WTC11 (cell line): Measurements from ENCODE around the gene CPNE4.

Source experiments
- ATF2 ChIP-seq: sonication (generic); formaldehyde crosslinking; IDR thresholded peaks from 2 replicates; pipeline ENCODE4 v1.8.1; 2022; ENCODE audit warnings: low read depth, missing genetic modification reagents, borderline replicate concordance
- CREB1 ChIP-seq: sonication (generic); formaldehyde crosslinking; IDR thresholded peaks from 2 replicates; pipeline ENCODE4 v1.8.0; 2023; ENCODE audit warnings: mild to moderate bottlenecking, missing genetic modification reagents
- E2F4 ChIP-seq: sonication (generic); formaldehyde crosslinking; IDR thresholded peaks from 2 replicates; pipeline ENCODE4 v1.8.1; 2022; ENCODE audit warnings: low read depth, mild to moderate bottlenecking, moderate library complexity, missing genetic modification reagents, borderline replicate concordance
- FOXK1 ChIP-seq: sonication (generic); formaldehyde crosslinking; IDR thresholded peaks from 2 replicates; pipeline ENCODE4 v1.8.0; 2022; ENCODE audit warnings: mild to moderate bottlenecking, moderate library complexity, missing genetic modification reagents
- GRHL2 ChIP-seq: fragments of 250-450 bp; sonication (Bioruptor Pico); IDR thresholded peaks from 2 replicates; pipeline ENCODE4 v1.8.0; 2022; ENCODE audit warnings: mild to moderate bottlenecking, moderate library complexity; ENCODE audit not compliant: insufficient replicate concordance, severe bottlenecking
- MAX ChIP-seq: sonication (generic); formaldehyde crosslinking; IDR thresholded peaks from 2 replicates; pipeline ENCODE4 v1.8.0; 2022; ENCODE audit warnings: mild to moderate bottlenecking, missing genetic modification reagents
- ZBTB21 ChIP-seq: sonication (generic); formaldehyde crosslinking; IDR thresholded peaks from 2 replicates; pipeline ENCODE4 v1.8.1; 2023; ENCODE audit warnings: mild to moderate bottlenecking, missing genetic modification reagents, borderline replicate concordance
- TF ChIP-seq, protein P1 (sequence below): fragments of 200-600 bp; IDR thresholded peaks from 2 replicates; pipeline ENCODE4 v1.8.0; 2022; ENCODE audit warnings: antibody characterized with exemption

- TF ChIP-seq, protein P1, sequence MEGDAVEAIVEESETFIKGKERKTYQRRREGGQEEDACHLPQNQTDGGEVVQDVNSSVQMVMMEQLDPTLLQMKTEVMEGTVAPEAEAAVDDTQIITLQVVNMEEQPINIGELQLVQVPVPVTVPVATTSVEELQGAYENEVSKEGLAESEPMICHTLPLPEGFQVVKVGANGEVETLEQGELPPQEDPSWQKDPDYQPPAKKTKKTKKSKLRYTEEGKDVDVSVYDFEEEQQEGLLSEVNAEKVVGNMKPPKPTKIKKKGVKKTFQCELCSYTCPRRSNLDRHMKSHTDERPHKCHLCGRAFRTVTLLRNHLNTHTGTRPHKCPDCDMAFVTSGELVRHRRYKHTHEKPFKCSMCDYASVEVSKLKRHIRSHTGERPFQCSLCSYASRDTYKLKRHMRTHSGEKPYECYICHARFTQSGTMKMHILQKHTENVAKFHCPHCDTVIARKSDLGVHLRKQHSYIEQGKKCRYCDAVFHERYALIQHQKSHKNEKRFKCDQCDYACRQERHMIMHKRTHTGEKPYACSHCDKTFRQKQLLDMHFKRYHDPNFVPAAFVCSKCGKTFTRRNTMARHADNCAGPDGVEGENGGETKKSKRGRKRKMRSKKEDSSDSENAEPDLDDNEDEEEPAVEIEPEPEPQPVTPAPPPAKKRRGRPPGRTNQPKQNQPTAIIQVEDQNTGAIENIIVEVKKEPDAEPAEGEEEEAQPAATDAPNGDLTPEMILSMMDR: no peak
- no peak for TF ChIP-seq E2F4 (CRISPR knock-in tag)
- TF ChIP-seq ATF2 (CRISPR knock-in tag): no peak
- TF ChIP-seq GRHL2: no peak
- TF ChIP-seq MAX: no peak
- TF ChIP-seq CREB1 (CRISPR knock-in tag): no peak
- no peak for TF ChIP-seq ZBTB21 (CRISPR knock-in tag)
- TF ChIP-seq FOXK1: no peak
Measured at GRCh38 chr3:131960324-131960723, 74.5 kb downstream of the CPNE4 start.
